ENCODE results near the gene IFITM1.

GRCh38 chr11:299951-300735 lies 13.7 kb upstream of the IFITM1 start:
- TF ChIP-seq TAF1 (IDR thresholded peaks at IDR 0.05; ENCODE audit: low read depth, low read length), result no peak
- peak; percentile 12 to 42; a peak in 1 of 4 replicates for TF ChIP-seq RAD21 (IDR thresholded peaks at IDR 0.05 in 1 of 2, conservative IDR thresholded peaks at IDR 0.05 in 1 of 2; ENCODE audit: low read depth in 2 of 2, low read length in 2 of 2)
- no peak for TF ChIP-seq JUN (IDR thresholded peaks at IDR 0.05; ENCODE audit: low read depth, low read length)
- TF ChIP-seq TCF12 (IDR thresholded peaks at IDR 0.05; ENCODE audit: low read depth, low read length), result no peak
- TF ChIP-seq, protein P1, sequence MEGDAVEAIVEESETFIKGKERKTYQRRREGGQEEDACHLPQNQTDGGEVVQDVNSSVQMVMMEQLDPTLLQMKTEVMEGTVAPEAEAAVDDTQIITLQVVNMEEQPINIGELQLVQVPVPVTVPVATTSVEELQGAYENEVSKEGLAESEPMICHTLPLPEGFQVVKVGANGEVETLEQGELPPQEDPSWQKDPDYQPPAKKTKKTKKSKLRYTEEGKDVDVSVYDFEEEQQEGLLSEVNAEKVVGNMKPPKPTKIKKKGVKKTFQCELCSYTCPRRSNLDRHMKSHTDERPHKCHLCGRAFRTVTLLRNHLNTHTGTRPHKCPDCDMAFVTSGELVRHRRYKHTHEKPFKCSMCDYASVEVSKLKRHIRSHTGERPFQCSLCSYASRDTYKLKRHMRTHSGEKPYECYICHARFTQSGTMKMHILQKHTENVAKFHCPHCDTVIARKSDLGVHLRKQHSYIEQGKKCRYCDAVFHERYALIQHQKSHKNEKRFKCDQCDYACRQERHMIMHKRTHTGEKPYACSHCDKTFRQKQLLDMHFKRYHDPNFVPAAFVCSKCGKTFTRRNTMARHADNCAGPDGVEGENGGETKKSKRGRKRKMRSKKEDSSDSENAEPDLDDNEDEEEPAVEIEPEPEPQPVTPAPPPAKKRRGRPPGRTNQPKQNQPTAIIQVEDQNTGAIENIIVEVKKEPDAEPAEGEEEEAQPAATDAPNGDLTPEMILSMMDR (IDR thresholded peaks at IDR 0.05; ENCODE audit: control extremely low read depth in 1 of 3, insufficient read depth in 1 of 3, low read depth in 1 of 3, low read length in 3 of 3), result peak in 2 of 3 experiments; percentile 11 to 51; a peak in 3 of 4 replicates
- TF ChIP-seq SP1 (IDR thresholded peaks at IDR 0.05; ENCODE audit: low read depth, low read length), result no peak
- TF ChIP-seq MAX (IDR thresholded peaks at IDR 0.05), result 0 out of 2 replicates have a peak, but pooled peaks have one; percentile 7
- no peak for TF ChIP-seq RXRA (IDR thresholded peaks at IDR 0.05; ENCODE audit: insufficient read depth, low read depth, low read length)
- TF ChIP-seq CEBPB (IDR thresholded peaks at IDR 0.05; ENCODE audit: low read depth, low read length), result no peak
- TF ChIP-seq POLR2AphosphoS5 (IDR thresholded peaks at IDR 0.05; ENCODE audit: low read depth, low read length), result no peak
- no peak for TF ChIP-seq YY1 (IDR thresholded peaks at IDR 0.05; ENCODE audit: low read depth, low read length)
